OCI-LY1 (cell line): Measurements from ENCODE around the gene GDPD3.

Experiments used
- H2AFZ ChIP-seq: fragments of 200-600 bp; sonication (generic), shearing (Covaris generic); 2 replicates; pipeline ENCODE4 v1.6.0; 2014; ENCODE audit warnings: antibody characterized with exemption, mild to moderate bottlenecking, low read length
- H3F3A ChIP-seq: fragments of 200-600 bp; sonication (generic), shearing (Covaris generic); 2 replicates; pipeline ENCODE4 v1.6.0; 2014; ENCODE audit warnings: mild to moderate bottlenecking, antibody characterized with exemption, low read length, moderate library complexity; ENCODE audit not compliant: insufficient read depth
- H3K27ac ChIP-seq: fragments of 200-600 bp; sonication (generic); 2 replicates; pipeline ENCODE4 v1.5.1; 2014; ENCODE audit warnings: low read length, mixed run types, mild to moderate bottlenecking, low read depth; ENCODE audit not compliant: poor library complexity, severe bottlenecking
- H3K27me3 ChIP-seq: fragments of 200-600 bp; sonication (generic); 2 replicates; pipeline ENCODE4 v1.6.0; 2014; ENCODE audit warnings: antibody characterized with exemption, mild to moderate bottlenecking, low read length, moderate library complexity; ENCODE audit not compliant: insufficient read depth
- H3K36me3 ChIP-seq: fragments of 200-600 bp; sonication (generic); 2 replicates; pipeline ENCODE4 v1.6.1; 2014; ENCODE audit warnings: mild to moderate bottlenecking, antibody characterized with exemption, low read length, moderate library complexity, mixed read lengths; ENCODE audit not compliant: insufficient read depth
- H3K4me1 ChIP-seq: fragments of 200-600 bp; sonication (generic); 2 replicates; pipeline ENCODE4 v1.5.1; 2014; ENCODE audit warnings: mild to moderate bottlenecking, low read length, moderate library complexity; ENCODE audit not compliant: insufficient read depth, severe bottlenecking
- H3K4me2 ChIP-seq: fragments of 200-600 bp; sonication (generic), shearing (Covaris generic); 2 replicates; pipeline ENCODE4 v1.6.1; 2014; ENCODE audit warnings: low read length
- H3K4me3 ChIP-seq: fragments of 200-600 bp; sonication (generic); 2 replicates; pipeline ENCODE4 v1.5.1; 2014; ENCODE audit warnings: low read length, low read depth, mild to moderate bottlenecking, mixed read lengths; ENCODE audit not compliant: poor library complexity, severe bottlenecking
- H3K79me2 ChIP-seq: fragments of 200-600 bp; shearing (Covaris generic); 2 replicates; pipeline ENCODE4 v1.6.1; 2016; ENCODE audit warnings: mixed run types, low read length, mixed read lengths; ENCODE audit not compliant: insufficient read depth
- H3K9ac ChIP-seq: fragments of 200-600 bp; sonication (generic), shearing (Covaris generic); 2 replicates; pipeline ENCODE4 v1.6.1; 2014; ENCODE audit warnings: mild to moderate bottlenecking, low read length, mixed read lengths
- H3K9me2 ChIP-seq: fragments of 200-600 bp; sonication (generic), shearing (Covaris generic); 2 replicates; pipeline ENCODE4 v1.6.1; 2014; ENCODE audit warnings: low read depth, mild to moderate bottlenecking, low read length, mixed read lengths
- H3K9me3 ChIP-seq: fragments of 200-600 bp; shearing (Covaris generic); 2 replicates; pipeline ENCODE4 v1.6.1; 2014; ENCODE audit warnings: low read length, mixed read lengths
- H4K20me1 ChIP-seq: fragments of 200-600 bp; sonication (generic), shearing (Covaris generic); 2 replicates; pipeline ENCODE4 v1.6.0; 2016; ENCODE audit warnings: mild to moderate bottlenecking, low read length; ENCODE audit not compliant: insufficient read depth
- CTCF ChIP-seq: fragments of 200-600 bp; sonication (generic), shearing (Covaris generic); IDR thresholded peaks from 2 replicates; pipeline ENCODE4 v1.5.1; 2017; ENCODE audit warnings: mild to moderate bottlenecking, antibody characterized with exemption, low read length, moderate library complexity, mixed read lengths
- EZH2 ChIP-seq: fragments of 200-600 bp; sonication (generic), shearing (Covaris generic); IDR thresholded peaks from 2 replicates; pipeline ENCODE4 v1.8.0; 2017; ENCODE audit warnings: borderline replicate concordance, mixed run types, mild to moderate bottlenecking, antibody characterized with exemption, low read length, moderate library complexity, mixed read lengths

GDPD3 gene

DNA sequence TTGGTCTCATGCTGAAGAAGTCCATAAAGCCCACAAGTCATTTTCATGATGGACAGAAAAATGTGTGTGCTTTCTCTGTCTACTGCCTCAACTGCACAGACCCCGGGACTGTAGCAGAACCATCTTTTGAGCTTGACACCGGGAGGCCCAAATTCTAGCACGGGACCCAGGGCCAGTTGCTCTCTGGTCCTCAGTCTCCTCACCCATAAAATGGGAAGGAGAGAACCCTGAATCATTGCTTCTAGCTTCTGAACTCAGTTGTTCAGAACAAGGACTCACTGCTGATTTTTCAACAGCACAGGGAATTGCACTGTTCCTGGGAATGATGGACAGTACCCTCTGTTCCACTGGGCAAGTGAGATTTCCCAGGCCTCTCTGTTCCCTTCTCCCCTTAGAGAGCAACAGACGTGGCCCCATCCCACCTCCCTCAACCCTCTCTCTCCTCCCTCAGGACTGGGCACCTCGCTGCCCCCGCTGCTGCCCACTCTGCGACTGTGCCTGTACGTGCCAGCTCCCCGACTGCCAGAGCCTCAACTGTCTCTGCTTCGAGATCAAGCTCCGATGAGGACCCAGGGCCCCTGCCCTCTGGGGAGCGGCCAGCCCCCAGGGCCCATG lies 50.0 kb downstream of the GDPD3 start:
- H3K27ac ChIP-seq = peak overlapping the region; percentile 90
- no peaks in the 10 kb centered on the region for H4K20me1 ChIP-seq
- peak overlapping the region; percentile 82 for H3K4me2 ChIP-seq
- H3K36me3 ChIP-seq = peaks cover 26% of the 10 kb centered on the region
- H2AFZ ChIP-seq = no peak overlapping the region
- TF ChIP-seq EZH2 (no peak), CTCF (no peak)
- H3K27me3 ChIP-seq = no peaks in the 10 kb centered on the region
- H3K79me2 ChIP-seq = peaks cover 13% of the 10 kb centered on the region
- no peaks in the 10 kb centered on the region for H3K9me3 ChIP-seq
- H3K4me1 ChIP-seq = peaks cover 33% of the 10 kb centered on the region
- H3K9me2 ChIP-seq = no peaks in the 10 kb centered on the region
- H3K9ac ChIP-seq = peak overlapping the region; percentile 94
- H3K4me3 ChIP-seq = peak overlapping the region; percentile 78
- H3F3A ChIP-seq = no peaks in the 10 kb centered on the region

GRCh38 chr16:30060836-30061554 lies 52.3 kb downstream of the GDPD3 start:
- Histone ChIP-seq H2AFZ (no peak overlapping the region), H4K20me1 (no peaks in the 10 kb centered on the region), H3K4me3 (no peak overlapping the region), H3K4me2 (no peak overlapping the region), H3K9me2 (no peaks in the 10 kb centered on the region), H3K4me1 (peaks cover 15% of the 10 kb centered on the region), H3K79me2 (peaks cover 4% of the 10 kb centered on the region; the same call in 1 of the 2 replicates), H3K27me3 (no peaks in the 10 kb centered on the region), H3F3A (no peaks in the 10 kb centered on the region), H3K9ac (no peak overlapping the region), H3K9me3 (no peaks in the 10 kb centered on the region), H3K36me3 (peaks cover 4% of the 10 kb centered on the region), H3K27ac (no peak overlapping the region)
- no peak for TF ChIP-seq CTCF
- TF ChIP-seq EZH2 = no peak

GRCh38 chr16:30060346-30060745 lies 53.0 kb downstream of the GDPD3 start:
- no peak overlapping the region for H3K9ac ChIP-seq
- H3K4me3 ChIP-seq = no peak overlapping the region
- no peak overlapping the region for H2AFZ ChIP-seq
- H3F3A ChIP-seq = no peaks in the 10 kb centered on the region
- no peak overlapping the region for H3K4me2 ChIP-seq
- H3K4me1 ChIP-seq = peaks cover 15% of the 10 kb centered on the region
- H4K20me1 ChIP-seq = no peaks in the 10 kb centered on the region
- H3K79me2 ChIP-seq = no peaks in the 10 kb centered on the region; the same call in 1 of the 2 replicates
- no peak overlapping the region for H3K27ac ChIP-seq
- TF ChIP-seq CTCF = no peak
- no peak for TF ChIP-seq EZH2
- H3K9me3 ChIP-seq = no peaks in the 10 kb centered on the region
- H3K27me3 ChIP-seq = no peaks in the 10 kb centered on the region
- no peaks in the 10 kb centered on the region for H3K36me3 ChIP-seq
- no peaks in the 10 kb centered on the region for H3K9me2 ChIP-seq
